ENCODE data around the gene THBS4.

THBS4 gene

DNA sequence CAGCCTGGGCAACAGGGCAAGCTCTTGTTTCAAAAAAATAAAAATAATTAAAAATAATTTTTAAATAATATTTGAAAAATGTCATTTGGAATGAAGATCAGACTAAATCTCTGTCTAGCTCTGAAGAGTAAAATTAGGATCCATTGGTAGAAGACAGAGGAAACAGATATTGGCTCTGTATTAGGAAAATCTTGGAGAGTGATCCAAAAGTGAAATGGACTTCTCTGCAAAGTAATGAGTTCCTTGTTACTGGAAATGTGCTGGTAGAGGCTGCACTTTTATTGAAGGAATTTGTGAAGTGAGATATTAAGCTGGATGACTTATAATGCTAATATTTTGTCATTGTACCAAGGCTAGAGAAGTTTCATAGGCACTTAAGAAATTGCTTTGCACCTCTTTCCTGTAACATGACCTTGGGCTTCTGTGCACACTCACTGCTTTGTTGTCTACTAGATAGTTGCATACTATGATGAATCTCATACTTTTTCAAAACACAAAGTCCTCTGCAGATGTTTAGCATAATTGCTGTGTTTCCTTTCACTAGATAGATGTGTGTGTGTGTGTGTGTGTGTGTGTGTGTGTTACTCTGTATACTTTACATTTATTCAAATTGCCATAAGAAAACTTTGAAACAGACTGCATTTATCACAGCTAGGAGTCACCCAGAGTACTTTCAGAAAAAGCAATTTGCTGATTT is 13.1 kb downstream of the THBS4 start:
- no peak for DNase-seq

DNA sequence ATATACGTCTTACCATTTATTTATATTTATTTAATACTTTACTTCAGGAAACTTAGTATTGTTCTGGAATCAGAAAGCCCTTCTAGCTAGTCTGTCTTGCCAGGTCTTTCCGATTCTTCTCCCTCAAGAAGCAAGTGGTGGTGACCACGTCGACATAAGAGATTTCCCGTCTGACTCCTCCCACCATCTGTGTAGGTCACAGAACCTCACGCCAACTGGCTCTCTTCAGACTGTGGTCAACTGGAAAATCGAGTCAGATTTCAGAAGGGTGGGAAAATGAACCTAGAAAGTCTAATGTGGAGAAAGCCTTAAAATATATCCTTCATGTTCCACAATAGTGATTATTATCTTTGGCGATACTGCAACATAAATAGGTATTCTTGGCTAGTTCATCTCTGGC is 17.3 kb downstream of the THBS4 start:
- DNase-seq: no peak

DNA sequence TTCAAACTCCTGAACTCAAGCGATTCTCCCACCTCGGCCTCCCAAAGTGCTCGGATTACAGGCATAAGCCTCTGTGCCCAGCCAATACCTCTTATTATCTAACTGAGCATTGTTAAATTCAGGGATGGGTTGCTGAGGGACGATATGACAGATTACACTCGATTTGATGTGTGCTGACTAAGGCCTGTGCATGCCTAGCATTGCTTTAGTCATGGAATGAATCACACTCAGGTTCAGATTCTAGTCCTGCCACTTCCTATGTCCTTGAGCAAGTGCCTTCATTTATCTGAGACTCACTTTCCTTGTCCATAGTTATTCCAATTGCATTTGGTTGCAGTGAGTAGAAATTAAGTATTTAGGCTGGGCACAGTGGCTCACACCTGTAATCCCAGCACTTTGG is 19.5 kb downstream of the THBS4 start:
- DNase-seq: peak; percentile 68

DNA sequence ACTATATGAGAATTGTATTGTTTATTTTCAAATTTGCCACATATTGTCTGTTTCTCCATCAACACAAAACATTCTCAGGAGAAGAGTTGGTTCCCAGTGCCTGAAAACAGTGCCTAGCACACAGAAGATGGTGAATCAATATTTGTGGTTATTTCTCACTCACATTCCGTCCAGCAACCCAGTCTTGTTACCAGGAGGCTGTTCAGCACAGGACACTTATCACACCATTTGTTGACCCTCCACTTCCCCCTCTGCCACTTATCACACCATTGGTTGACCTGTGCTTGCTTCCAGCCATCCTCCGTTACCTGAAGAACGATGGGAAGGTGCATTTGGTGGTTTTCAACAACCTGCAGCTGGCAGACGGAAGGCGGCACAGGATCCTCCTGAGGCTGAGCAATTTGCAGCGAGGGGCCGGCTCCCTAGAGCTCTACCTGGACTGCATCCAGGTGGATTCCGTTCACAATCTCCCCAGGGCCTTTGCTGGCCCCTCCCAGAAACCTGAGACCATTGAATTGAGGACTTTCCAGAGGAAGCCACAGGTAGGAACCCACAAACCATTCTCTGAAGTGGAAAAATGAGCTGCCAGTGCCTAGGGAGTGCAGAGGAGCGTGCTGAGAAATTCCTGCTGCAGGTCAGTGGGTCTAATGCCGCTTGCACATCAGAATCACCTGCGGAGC is 20.5 kb downstream of the THBS4 start:
- no peak for DNase-seq

DNA sequence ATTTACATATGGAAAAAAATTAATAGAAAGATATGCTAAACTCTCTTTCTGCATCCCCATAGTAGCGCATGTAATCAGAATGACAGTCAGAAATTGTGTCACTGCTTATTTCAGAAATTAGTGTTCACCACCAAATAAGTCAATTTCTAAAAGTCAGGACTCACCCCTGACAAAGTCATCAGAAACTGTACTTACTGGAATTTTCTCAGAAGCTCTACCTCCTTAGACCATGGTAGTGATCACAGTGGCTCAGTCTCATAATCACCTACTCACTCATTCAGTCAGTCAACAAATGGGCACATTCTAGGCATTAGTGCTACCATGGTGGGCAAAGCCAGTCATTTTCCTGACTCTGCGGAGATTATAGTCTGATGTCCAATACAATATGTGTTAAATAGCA is 22.0 kb downstream of the THBS4 start:
- DNase-seq: no peak

DNA sequence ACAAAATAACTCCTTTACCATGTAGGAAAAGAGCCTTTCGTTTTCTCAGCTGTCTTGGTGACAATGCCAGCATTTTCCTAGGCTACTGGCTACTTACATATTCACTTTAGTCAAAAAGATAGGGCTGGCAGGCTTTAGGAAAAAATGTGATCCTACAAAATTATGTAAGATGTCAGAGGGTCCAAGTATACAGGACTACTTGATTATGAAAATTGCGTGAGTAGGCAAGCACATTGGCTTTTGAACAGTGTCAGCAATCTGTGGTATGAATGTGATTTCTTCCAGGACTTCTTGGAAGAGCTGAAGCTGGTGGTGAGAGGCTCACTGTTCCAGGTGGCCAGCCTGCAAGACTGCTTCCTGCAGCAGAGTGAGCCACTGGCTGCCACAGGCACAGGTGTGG is 22.8 kb downstream of the THBS4 start:
- DNase-seq: no peak

DNA sequence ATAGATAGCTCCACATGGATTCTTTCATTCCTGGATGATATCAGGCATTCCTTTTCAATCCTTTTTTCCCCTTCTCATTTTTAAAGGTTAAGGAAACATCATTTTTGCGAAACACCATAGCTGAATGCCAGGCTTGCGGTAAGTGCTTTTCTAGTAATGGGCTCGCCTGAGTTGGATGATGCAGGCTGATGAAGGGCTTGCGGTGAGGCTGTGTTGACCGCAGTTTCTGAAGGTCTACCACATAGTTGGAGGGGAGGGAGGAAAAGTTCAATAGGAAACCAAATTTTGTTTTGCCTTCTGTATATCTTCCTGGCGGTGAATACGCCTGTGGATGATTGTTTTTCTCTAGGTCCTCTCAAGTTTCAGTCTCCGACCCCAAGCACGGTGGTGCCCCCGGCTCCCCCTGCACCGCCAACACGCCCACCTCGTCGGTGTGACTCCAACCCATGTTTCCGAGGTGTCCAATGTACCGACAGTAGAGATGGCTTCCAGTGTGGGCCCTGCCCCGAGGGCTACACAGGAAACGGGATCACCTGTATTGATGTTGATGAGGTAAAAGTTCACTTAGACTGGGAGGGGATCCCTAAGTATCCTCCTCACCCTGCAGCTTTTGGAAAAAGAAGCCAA is 24.3 kb downstream of the THBS4 start:
- DNase-seq: no peak

DNA sequence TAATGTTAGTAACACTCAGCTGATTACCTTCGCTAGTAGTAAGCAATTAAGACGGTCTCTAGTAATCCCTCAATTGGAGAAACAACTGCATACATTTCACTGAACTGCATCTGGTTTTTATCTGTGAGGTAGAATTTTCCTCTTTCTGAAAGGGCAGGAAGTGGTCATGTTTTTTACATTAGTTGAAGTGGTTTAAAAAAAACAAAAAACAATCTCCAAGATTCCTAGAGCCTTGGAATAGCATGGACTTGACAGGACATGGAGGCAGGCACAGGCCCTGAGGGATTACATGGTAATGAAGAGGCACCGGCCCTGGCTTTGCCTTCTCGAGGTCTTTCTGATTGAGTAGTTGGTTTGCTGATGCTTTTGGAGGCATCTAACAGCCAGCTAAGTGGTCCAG is 25.8 kb downstream of the THBS4 start:
- peak; percentile 24 for DNase-seq

DNA sequence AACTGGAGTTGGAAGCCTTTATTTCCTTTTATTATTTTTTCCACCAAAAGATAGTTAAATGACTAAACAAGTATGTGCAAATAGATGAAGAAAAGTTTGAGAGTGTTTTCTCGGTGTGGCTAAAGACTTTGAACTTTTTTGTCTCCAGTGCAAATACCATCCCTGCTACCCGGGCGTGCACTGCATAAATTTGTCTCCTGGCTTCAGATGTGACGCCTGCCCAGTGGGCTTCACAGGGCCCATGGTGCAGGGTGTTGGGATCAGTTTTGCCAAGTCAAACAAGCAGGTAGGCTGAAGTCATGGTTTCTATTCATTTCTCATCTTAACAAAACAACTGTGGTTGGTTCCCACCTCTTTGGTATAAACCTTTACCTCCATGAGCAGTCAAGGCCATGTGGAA is 26.4 kb downstream of the THBS4 start:
- DNase-seq: no peak

DNA sequence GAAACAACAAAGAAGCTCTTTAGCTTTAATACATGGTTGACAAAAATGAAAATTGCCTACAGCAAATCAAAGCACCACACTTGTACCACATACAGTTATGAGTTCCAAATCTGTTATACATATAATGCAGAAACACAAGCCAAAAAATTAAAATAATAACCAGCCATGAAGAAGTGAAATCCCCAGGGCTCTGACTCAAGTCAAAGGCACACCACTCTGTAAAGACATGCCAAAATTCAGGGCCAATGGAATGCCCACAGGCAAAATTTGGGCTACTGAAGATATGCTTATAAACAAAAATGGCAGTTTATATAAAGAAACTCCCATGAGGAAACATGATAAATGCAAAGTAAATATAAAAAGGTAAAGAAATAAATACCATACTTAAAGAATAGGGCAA is 29.0 kb downstream of the THBS4 start:
- DNase-seq: peak; percentile 35

DNA sequence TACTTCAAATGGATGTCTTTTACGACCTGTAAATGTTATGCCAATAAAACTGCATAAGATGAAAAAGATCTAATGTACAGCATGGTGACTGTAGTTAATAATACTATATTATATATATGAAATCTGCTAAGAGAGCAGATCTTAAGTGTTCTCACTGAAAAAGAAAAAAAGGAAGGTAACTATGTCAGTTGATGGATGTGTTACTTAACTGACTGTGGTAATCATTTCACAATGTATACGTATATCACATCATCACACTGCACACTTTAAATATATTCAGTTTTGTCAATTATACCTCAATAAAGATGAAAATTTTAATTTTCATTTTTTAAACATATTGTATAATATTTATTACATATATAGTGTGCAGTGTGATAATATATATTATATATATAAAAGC is 31.9 kb downstream of the THBS4 start:
- no peak for DNase-seq

DNA sequence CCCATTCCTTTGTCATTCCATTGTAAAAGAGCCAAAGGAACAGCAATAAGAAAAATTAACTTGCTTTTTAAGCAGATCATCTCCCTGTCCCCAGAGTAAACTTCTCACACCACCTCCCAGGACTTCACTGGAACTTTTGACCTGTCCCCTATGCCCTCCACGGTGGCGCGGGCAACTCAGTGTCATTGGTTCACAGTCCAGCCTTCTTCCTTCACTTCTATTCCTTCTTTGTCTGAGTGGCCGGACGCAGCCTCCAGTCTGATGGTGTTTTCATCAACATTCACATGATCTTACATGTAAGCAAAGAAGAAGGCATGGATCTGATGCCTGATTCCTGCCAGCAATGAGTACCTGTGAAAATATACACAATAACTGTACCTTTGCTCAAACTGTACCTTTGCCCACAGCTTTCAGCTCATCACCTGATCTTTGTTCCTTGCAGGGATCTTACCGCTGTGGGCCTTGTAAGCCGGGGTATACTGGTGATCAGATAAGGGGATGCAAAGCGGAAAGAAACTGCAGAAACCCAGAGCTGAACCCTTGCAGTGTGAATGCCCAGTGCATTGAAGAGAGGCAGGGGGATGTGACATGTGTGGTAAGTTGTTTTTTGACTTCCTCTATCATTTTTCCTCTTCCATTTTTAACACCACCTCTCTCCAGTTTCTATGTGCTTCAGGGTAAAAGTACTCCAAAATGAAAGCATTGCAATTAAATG is 32.5 kb downstream of the THBS4 start:
- no peak for DNase-seq

DNA sequence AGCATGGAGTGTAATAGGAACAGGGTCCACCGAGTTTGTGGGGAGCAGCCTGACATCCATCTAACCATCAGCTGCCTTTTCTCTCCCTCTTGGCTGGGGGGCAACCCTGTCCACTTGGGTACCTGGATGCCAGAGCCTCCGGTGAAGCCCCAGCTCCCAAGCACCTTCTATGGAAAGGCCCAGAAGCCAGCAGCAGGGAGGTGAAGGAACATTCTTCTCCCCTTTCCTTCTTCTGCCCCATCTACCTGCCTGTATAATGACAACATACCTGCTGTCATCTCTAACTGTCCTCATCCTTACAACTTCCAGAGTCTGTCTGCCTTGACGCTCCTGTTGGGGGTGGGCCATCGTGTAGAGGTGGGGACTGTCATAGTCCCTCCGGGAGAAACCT is 33.1 kb downstream of the THBS4 start:
- DNase-seq: no peak

DNA sequence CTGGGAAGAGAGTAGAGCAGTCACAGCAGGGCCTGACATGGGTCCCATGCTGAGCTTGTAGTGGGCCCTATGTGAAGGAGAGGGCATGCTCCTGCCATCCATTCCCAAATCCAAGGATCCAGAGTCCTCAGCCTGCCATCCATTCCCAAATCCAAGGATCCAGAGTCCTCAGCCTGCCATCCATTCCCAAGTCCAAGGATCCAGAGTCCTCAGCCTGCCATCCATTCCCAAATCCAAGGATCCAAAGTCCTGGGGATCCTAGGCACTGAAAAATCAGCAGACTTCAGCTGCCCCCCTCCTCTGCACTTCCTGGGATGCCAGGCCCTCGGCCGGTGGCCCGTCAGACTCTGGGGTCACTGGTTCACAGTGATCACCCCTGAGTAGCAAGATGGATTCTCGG is 33.6 kb downstream of the THBS4 start:
- DNase-seq: no peak

DNA sequence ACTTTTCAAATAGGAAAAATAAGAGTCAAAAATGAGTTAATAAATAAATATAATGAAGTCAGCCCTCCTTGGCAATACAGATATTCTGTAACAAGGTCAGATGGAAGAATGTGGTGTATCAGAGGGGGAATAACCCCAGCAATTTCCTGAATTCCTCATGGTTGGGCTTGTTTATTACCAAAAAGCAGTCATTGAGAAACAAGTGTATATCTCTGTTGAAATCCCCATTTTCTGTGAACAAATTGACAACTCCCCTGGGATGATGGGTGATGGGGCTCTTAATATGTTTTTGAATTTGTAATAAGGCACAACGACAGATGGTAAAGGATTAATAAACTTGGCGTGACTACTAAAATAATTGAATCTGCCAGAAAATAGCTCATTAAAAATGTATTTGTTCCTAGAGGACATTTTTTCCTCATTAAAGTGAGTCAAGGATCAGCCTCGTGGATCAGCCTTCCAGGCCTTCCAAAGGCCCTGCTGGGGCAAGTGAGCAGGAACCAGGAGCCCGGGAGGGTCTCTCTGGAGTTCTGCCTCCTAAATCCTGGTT is 34.2 kb downstream of the THBS4 start:
- DNase-seq: peak; percentile 5

DNA sequence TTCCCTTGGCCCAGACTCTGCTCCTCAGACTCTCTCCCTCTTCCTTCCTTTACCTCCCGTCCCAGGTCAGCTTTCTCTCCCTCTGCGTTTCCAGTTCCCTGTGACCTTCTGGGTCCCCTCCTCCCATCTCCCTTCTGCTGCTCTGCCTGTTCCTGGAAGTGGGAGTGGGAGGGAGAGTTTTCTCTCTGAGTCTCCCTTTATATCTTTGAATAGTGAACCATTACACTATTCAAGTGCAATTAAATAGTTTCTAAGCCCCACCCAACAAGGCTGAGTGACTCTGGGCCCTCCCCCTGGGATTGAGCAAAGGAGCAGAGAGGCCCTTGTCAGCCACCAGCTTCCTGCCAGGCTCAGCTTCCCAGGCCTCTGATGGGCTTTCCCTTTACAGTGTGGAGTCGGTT is 34.8 kb downstream of the THBS4 start:
- DNase-seq: peak; percentile 20

DNA sequence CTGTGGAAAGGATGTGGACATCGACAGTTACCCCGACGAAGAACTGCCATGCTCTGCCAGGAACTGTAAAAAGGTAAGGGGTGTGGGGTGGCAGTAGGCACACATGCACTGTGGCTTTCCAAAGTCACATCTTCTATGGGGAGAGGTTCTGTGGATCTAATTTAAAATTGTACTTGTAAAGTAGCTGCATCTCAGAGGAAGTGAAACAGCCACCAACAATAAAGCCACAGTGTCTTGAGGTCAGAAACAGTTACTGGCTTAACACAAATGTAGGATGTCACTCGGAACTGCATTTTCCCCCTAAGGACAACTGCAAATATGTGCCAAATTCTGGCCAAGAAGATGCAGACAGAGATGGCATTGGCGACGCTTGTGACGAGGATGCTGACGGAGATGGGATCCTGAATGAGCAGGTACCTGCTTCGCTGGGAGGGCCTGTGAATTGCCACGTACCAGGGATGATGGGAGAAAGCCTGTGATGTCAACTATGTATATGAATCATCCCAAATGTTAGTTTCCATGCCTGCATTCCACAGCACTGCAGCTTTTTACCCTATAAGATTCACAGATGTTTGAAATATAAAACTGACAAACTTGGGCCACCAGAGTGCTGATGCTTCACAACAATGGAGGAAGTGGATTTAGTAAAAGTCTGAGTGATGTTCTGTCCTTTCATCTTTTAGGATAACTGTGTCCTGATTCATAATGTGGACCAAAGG is 35.3 kb downstream of the THBS4 start:
- DNase-seq: peak; percentile 65

DNA sequence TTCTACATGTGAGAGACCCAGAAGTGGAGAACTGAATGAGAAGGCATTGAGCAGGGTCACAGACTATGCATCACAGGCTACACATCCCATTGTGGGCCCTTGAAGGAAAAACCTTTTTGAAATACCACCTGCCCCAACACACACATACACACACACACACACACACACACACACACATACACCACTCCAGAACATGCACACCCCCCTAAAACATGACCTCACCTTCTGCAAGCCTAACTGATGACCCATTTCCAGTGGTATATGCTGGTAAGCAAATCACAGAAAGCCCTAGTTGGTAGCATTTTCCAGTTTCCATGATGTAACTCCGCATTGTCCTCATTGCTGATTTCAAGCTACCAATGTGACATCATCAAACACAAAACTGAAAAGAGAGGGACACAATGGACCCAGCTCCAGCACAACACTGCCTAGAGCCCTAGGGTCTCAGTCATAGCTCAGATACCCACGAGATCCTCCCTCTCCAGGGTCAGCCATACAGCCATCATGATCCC is 36.4 kb downstream of the THBS4 start:
- peak; percentile 11 for DNase-seq

DNA sequence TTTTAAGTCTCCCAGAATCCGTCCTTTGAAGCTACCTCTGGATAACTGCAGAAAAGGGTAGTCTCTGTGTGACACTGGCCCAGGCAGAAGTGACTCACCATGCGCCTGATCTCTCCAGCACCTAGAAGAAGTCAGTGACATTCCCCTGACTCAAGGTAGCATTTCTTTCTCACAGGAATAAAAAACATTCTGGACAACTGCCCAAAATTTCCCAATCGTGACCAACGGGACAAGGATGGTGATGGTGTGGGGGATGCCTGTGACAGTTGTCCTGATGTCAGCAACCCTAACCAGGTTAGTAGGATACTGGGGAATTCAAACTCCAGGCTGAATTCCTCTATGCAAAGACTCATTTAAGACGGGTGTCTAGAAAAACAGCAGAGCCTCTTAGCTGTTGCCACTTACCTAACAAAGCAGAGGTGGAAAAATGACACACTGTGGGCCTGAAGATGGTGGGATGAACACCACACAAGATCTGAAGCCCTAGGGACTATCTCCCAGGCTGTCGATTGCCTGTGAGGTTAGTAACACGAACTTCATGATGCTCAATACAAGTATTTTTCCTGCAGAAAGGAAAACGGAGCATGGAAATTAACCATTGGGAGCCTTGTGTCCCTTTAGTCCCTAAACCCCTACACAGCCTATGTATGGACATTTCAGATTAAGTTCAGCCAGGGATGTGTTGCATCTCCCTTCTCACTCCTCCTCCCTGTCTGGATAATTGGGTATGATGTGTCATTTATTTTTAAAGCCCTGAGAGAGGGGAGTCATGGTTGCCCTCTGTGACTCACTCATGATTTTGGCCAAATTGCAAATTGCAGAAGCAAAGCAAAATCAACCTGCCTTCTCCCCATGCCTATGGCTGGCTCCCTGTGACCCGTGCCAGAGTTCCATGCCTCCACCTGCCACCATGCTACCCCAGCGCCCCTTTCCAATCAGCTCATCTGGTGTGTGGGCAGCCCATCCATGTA is 37.2 kb downstream of the THBS4 start:
- DNase-seq: peak; percentile 46

DNA sequence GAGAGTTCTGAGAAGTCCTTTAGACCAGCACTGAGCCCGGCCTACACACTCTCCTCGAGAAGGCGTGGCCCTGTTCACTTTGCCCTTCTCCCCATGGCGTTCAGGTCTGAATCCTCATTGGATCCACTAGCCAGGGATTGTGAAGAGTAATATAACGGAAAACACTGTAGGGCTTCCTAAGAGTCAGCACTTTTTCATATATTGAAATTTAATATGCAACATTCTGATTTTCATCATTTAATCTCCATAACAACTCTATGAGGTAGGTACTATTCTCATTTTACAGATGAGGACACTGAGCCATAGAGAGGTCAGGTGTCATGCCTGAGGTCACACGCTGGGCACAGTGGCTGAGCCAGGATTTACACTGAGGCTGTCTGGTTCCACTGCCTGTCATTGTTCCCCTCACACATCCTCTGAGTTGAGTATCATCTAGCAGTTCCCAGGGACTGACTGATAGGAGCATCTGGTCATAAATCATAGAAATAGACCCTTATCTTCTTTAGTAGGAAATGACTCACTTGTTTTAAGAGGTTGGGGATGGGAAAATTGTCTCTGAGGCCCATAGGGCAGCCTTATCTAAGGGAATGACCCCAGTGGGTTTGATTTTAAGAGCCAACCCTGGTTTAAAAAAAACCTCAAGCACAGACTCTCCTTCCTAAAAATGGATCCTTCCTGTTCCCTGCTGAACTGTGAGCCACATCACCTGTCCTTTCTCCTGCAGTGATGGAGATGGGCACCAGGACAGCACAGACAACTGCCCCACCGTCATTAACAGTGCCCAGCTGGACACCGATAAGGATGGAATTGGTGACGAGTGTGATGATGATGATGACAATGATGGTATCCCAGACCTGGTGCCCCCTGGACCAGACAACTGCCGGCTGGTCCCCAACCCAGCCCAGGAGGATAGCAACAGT is 41.2 kb downstream of the THBS4 start:
- peak; percentile 15 for DNase-seq
